K562 (cell line): ENCODE results near the gene PLAGL1. TPM values are rescaled to one million over a fixed set of nuclear protein-coding genes. Genes with fewer than 3 reads are reported as not detected.
A peak's percentile ranks its signal among the peaks of the same experiment; 100 is the strongest.

Source experiments
- ARID1B ChIP-seq: fragments of 450-650 bp; IDR thresholded peaks from 2 replicates; pipeline ENCODE4 v1.6.1; 2016; ENCODE audit warnings: antibody characterized with exemption, mild to moderate bottlenecking, inconsistent platforms
- CBFA2T3 ChIP-seq: fragments of 450-650 bp; IDR thresholded peaks from 2 replicates; pipeline ENCODE4 v1.6.1; 2017
- EP300 ChIP-seq: IDR thresholded peaks from 2 replicates; pipeline ENCODE4 v1.6.1; 2012; ENCODE audit warnings: low read length, improper control_type of control experiment
- FOXA3 ChIP-seq, 2 experiments: fragments of 450-650 bp in 1 of 2; sonication (generic) in 1 of 2; formaldehyde crosslinking; IDR thresholded peaks in 1 of 2; conservative IDR thresholded peaks in 1 of 2; 2 replicates each; pipeline versions ENCODE4 v1.4.0 to v1.8.0; 2020 to 2022; ENCODE audit warnings: mild to moderate bottlenecking in 2 of 2, missing genetic modification reagents in 1 of 2
- KDM1A ChIP-seq, 2 experiments: fragments of 450-650 bp; IDR thresholded peaks; 2 replicates each; pipeline ENCODE4 v1.6.1; 2016; ENCODE audit warnings: mild to moderate bottlenecking in 2 of 2
- KDM5B ChIP-seq: fragments of 200-600 bp; sonication (generic); IDR thresholded peaks from 2 replicates; pipeline ENCODE4 v1.6.1; 2012; ENCODE audit warnings: low read depth, mild to moderate bottlenecking, moderate library complexity, low read length, control low read depth, inconsistent platforms; ENCODE audit not compliant: insufficient replicate concordance
- KLF13 ChIP-seq: fragments of 450-650 bp; IDR thresholded peaks from 2 replicates; pipeline ENCODE4 v1.6.1; 2016; ENCODE audit warnings: missing genetic modification characterization, low read depth, mild to moderate bottlenecking, missing compliant biosample characterization, moderate library complexity, borderline replicate concordance
- KLF16 ChIP-seq: IDR thresholded peaks from 2 replicates; pipeline ENCODE4 v1.6.1; 2016; ENCODE audit warnings: antibody characterized with exemption
- RCOR1 ChIP-seq, 2 experiments: IDR thresholded peaks; 2 replicates each; pipeline ENCODE4 v1.6.1; 2012; ENCODE audit warnings: low read depth in 2 of 2, low read length in 2 of 2, borderline replicate concordance in 1 of 2, improper control_type of control experiment in 1 of 2
- SOX6 ChIP-seq: fragments of 450-650 bp; IDR thresholded peaks from 2 replicates; pipeline ENCODE4 v1.6.1; 2014; ENCODE audit warnings: mild to moderate bottlenecking
- ZNF311 ChIP-seq: fragments of 250-450 bp; sonication (Bioruptor Pico); IDR thresholded peaks from 2 replicates; pipeline ENCODE4 v1.4.0; 2020; ENCODE audit warnings: mild to moderate bottlenecking, moderate library complexity
- ZNF507 ChIP-seq: conservative IDR thresholded peaks from 2 replicates; pipeline ENCODE4 v1.6.1; 2017; ENCODE audit warnings: missing genetic modification characterization, missing compliant biosample characterization
- polyA plus RNA-seq, 8 experiments: library from polyadenylated mRNA; depleted of rRNA in 4 of 8; stranded (reverse) in 5 of 8; unstranded in 3 of 8; fragments of >200 nt; fragmentation: Nextera tagmentation in 2 of 8; fragmentation: Illumina TruSeq in 1 of 8; extraction: Ambion mirVana in 2 of 8; extraction: Trizol in 1 of 8; gene quantifications; 2 replicates each; pipeline versions ENCODE4 v1.2.1 to v1.2.3, GENCODE V29; 2011 to 2014; ENCODE audit warnings: inconsistent platforms in 1 of 8, missing spikeins in 1 of 8
- total RNA-seq, 7 experiments: library from RNA; depleted of rRNA in 6 of 7; stranded (reverse); fragments of >200 nt in 6 of 7; fragmentation: Illumina TruSeq in 2 of 7; extraction: Trizol in 2 of 7; gene quantifications; 2 replicates each; pipeline versions ENCODE4 v1.2.1 to v1.2.3, GENCODE V29; 2011 to 2021; ENCODE audit warnings: low replicate concordance in 1 of 7

PLAGL1 gene
- total and polyA plus RNA-seq, 9 of the 15 experiments (the other 6 are each of a cell fraction or from before 2014, with no cell fraction given) = 4.9 to 29.6 (median 13.2) TPM

DNA sequence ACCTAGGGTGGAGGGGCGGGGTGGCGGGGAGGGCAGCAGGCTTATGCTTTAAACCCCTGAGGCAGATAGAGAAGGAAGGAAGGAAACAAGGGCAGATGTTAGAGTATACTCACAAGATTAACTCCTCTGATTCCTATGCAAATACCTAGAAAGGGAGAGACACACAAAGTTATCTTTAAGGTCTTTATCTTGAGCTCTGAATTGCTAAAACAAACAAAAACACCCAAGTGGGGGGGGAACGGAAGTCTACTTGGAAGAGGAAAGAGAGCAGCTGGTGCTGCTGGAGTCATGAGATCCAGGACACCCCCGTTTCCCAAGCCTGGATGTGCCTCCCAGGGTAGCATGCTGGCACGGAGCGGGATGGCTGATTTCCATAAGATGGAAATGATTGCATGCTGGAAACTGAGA, 43.4 kb downstream of the PLAGL1 start (continued):
- 0 out of 2 replicates have a peak, but pooled peaks have one; percentile 18 for TF ChIP-seq ZNF311 (CRISPR knock-in tag)
- TF ChIP-seq CBFA2T3 = peak; percentile 53
- TF ChIP-seq KDM1A (IDR thresholded peaks at IDR 0.05) = 0 out of 4 replicates have a peak, but pooled peaks of 1 of the 2 experiments have one; percentile 19
- peak in 1 of 2 experiments; percentile 83; a peak in 2 of 4 replicates for TF ChIP-seq FOXA3 (CRISPR knock-in tag; conservative IDR thresholded peaks at IDR 0.05 in 1 of 2, IDR thresholded peaks at IDR 0.05 in 1 of 2)
- TF ChIP-seq RCOR1 (IDR thresholded peaks at IDR 0.05; ENCODE audit: borderline replicate concordance in 1 of 2, low read depth in 2 of 2, low read length in 2 of 2) = peak in 1 of 2 experiments; percentile 59; a peak in 1 of 4 replicates
- TF ChIP-seq EP300 = peak; percentile 36
- TF ChIP-seq KLF13 (tag) = no peak
- 0 out of 2 replicates have a peak, but pooled peaks have one; percentile 4 for TF ChIP-seq KLF16
- TF ChIP-seq SOX6 = peak; percentile 53; the same call in 1 of the 2 replicates
- no peak for TF ChIP-seq ZNF507 (tag)
- peak; percentile 70 for TF ChIP-seq ARID1B
- no peak for TF ChIP-seq KDM5B
